ENCODE results near the gene HECW1.

DNA sequence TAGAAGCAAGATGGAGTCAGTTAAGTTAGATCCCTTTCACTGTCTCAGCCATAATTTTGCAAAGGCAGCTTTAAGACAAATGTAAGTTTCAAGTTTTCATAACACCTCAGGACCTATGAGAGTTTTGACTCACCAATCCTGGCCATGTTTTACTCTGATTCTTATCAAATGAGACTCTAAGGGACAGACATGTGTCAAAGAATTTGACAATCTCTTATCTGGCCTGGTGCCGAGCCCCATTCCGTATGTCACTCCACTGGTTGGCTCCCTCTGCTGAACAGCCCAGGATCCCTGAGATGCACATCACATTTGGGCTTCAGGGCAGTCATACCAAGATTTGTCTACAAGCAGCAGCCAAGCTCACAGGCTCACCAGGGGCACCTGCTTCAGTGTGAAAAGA lies 282.9 kb downstream of the HECW1 start:
- TF ChIP-seq NRF1 (conservative IDR thresholded peaks at IDR 0.05; ENCODE audit: low read depth, low read length) (no peak), CEBPB (IDR thresholded peaks at IDR 0.05; ENCODE audit: borderline replicate concordance in 1 of 2, low read depth in 2 of 2, low read length in 2 of 2) (no peak), PRDM15 (CRISPR knock-in tag; IDR thresholded peaks at IDR 0.05) (no peak), SRF (IDR thresholded peaks at IDR 0.05; ENCODE audit: low read depth in 2 of 2, low read length in 2 of 2) (no peak), CHD2 (IDR thresholded peaks at IDR 0.05; ENCODE audit: borderline replicate concordance, low read depth, low read length) (no peak), ZNF217 (IDR thresholded peaks at IDR 0.05) (no peak), CTCF (IDR thresholded peaks at IDR 0.05 in 2 of 3, conservative IDR thresholded peaks at IDR 0.05 in 1 of 3; ENCODE audit: control insufficient read depth in 2 of 3, extremely low read depth in 1 of 3, insufficient read depth in 1 of 3, low read depth in 3 of 3, low read length in 3 of 3) (no peak), BRCA1 (IDR thresholded peaks at IDR 0.05; ENCODE audit: low read depth, low read length) (no peak), YY1 (IDR thresholded peaks at IDR 0.05; ENCODE audit: low read depth, low read length) (no peak), RELA (IDR thresholded peaks at IDR 0.05; ENCODE audit: borderline replicate concordance, partially characterized antibody) (no peak), SIX5 (IDR thresholded peaks at IDR 0.05; ENCODE audit: low read depth, low read length, severe bottlenecking) (no peak)

All from GM12878 (cell line).